Left cardiac atrium (tissue), 4 donors: ENCODE measurements around the gene ATP5PD. TPM values are rescaled to one million over a fixed set of nuclear protein-coding genes. Genes with fewer than 3 reads are reported as not detected.

Experiments used
- ATAC-seq, 2 donors: fragments of 200-7000 bp; cut with Tn5 transposase; one replicate each; pipeline ENCODE4 v1.9.1; 2020; ENCODE audit warnings: mild to moderate bottlenecking in 2 of 2, moderate library complexity in 2 of 2
- DNase-seq: peaks from one replicate; pipeline ENCODE4 v3.0.0-alpha.2; 2020
- intact Hi-C, 2 donors: fragments of 100-400 bp; cut with DNase I; formaldehyde crosslinking; loops; one replicate each; pipeline versions ENCODE4 v1.14.1 to v1.15.1; 2022 to 2023
- long read RNA-seq: library from polyadenylated mRNA; unstranded; transcript quantifications from one replicate; pipeline ENCODE4 v2.0.0, GENCODE V29; 2021
- total RNA-seq, 2 donors: library from RNA; stranded (reverse); fragmentation: NEBNext Ultra II Directional; extraction: Animal tissue kit (Norgen Biotek cat#: 25700); gene quantifications; one replicate each; pipeline ENCODE4 v1.2.1, GENCODE V29; 2021
- donor health status: DM: no; HTN: yes; CAD: no.
- donor health status: DM: no; HTN: yes; CAD: no; lungs with severe emphysema.
- donor health status: DM: yes; HTN: yes; CAD: no.
- donor health status: Dilated cardiomyopathy.

Gene ATP5PD
- total RNA-seq, result 100 to 1,000 TPM; 676 to 729 TPM
- long read RNA-seq, transcript ATP5PD-201 (6 exons, 603 nt), result major isoform, 27 of 33 reads
- long read RNA-seq, partial matches to known transcripts, result 4 of 33 reads
- long read RNA-seq, other reads (novel, unspliced or antisense), result 2 of 33 reads

- peak; percentile 96 for DNase-seq
- peak; percentile 97 to 98 for ATAC-seq
- intact Hi-C loops, result no loop called here
Observed at GRCh38 chr17:75046407-75047289, at the start of gene ATP5PD, which contains the start of gene KCTD2. TSS of gene ATP5PD (minus strand) at chr17:75046969. CDS start at chr17:75042650, 4,319 bp downstream. TSS of gene KCTD2 (plus strand) at chr17:75047225. CDS start at chr17:75047251, 26 bp downstream.

GRCh38 chr17:75096082-75096625 is 49.4 kb upstream of the ATP5PD start:
- intact Hi-C loops, result no loop called here
- DNase-seq (peak; percentile 76), ATAC-seq (peak; percentile 83 to 87)

DNA sequence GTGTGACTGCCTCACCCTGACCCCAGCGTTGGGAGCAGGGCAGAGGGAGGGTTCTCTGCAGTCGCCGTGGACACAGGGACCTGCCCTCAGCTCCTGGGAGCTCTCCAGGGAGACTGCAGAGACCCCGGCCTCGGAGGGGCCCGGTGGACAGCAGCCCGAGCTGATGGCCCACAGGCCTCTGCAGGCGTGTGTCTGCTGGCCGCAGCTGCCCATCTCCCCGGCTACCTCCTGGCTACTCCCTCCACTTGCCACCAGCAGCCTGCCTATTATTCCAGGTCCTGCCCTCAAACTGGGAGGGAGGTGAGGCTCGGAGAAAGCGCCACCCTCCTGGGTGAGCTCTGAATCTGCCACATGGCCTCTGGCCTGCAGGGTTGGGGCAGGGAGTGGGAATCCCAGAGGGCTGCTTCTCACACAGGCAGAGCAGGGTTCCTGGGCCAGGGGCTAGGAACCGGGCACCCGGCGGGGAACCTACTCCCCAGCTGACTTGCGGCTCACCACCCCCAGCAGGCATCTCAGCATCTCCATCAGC is 48.2 kb upstream of the ATP5PD start:
- intact Hi-C loops, result no loop called here

DNA sequence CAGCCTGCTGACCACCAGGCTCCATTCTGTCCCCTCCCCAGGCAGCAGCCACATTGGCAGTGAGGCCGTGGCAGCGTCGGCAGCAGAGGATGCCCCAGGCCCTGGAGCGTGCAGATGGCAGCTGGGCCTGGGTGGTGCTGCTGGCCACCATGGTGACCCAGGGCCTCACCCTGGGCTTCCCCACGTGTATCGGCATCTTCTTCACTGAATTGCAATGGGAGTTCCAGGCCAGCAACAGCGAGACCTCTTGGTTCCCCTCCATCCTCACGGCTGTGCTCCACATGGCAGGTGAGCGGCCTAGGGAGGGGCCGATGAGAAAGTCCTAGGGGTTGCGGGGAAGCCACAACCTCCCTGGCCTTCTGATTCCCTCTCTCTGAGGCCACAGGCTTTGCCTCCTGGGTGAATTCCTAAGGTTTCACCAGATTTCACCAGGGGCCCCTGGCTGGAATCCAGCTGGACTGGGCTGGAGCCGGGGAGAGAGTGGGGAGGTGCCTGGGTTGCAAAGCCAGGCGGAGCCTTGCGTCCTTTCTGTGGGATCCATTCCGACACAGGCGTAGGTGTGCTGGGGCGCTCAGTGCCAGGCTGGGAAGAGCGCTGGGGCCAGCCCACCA is 46.9 kb upstream of the ATP5PD start:
- DNase-seq (no peak), ATAC-seq (peak in 1 of 2 donors; percentile 38)
- intact Hi-C loops, result no loop called here

More for the DNA sequence above, 48.2 kb upstream of the ATP5PD start:
- ATAC-seq (no peak), DNase-seq (no peak)

- DNase-seq, result no peak
- intact Hi-C loops, result no loop called here
- no peak for ATAC-seq
Observed at GRCh38 chr17:75091855-75092327, 45.1 kb upstream of the ATP5PD start.

- ATAC-seq (no peak), DNase-seq (peak; percentile 53)
- intact Hi-C loops, result no loop called here
Observed at GRCh38 chr17:75090871-75091854, 44.4 kb upstream of the ATP5PD start.

GRCh38 chr17:75088465-75089417 is 42.0 kb upstream of the ATP5PD start:
- ATAC-seq (peak; percentile 21 to 48), DNase-seq (peak; percentile 46)
- intact Hi-C loops, result no loop called here

DNA sequence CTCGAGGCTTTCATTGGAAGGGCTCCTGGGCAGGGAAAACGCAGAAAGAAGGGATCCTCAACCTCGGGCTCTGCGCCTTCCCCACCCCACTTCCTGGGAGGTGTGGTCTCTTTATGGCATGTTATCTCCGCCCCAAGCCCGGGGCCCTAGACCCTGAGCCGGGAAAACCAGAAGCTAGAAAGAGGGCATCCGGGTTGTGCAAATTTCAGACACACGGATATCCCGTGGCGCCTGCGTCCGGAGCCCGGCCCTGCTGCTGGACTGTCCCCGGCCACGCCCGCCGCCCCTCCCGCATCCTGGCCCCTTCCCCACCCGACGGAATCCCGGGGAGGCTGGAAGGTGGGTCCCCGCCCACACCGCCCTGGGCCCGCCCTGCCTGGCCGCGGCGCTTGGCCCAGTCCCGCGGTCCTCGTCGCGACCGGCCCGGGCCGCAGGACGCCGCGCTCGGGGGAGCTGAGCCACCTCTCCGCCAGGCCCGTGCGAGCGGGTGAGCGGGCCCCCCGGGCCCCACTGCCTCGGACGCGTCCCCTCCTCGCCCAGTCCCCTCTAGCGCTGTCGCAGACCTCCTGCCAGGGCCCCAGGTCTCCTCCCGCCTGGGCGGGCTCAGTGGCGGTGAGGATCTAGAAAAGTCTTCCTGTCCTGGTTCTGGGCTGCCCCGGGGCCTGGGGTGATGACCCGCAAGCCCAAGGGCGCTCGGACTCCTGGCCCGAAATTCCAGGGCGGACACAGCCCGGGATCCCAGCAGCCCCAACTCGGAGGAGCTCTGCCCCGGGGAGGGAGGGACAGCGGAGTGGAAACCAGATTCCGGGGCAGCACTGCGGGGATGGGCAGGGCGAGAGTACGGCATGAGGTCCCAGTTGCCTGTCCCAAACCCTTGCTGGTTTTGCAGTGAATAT is 41.0 kb upstream of the ATP5PD start, which contains the start of gene SLC16A5:
Gene SLC16A5 (plus strand): TSS at position 397 of the 896 bp plus-strand sequence. CDS start 5,683 bp downstream, outside the sequence.
- ATAC-seq (peak; percentile 93 to 94), DNase-seq (peak; percentile 94)
- intact Hi-C loops, result no loop called here

GRCh38 chr17:75087182-75087557 is 40.4 kb upstream of the ATP5PD start:
- no peak for DNase-seq
- intact Hi-C loops, result no loop called here
- ATAC-seq, result no peak

GRCh38 chr17:75086496-75087181 is 39.9 kb upstream of the ATP5PD start:
- intact Hi-C loops, result no loop called here
- ATAC-seq (no peak), DNase-seq (no peak)

DNA sequence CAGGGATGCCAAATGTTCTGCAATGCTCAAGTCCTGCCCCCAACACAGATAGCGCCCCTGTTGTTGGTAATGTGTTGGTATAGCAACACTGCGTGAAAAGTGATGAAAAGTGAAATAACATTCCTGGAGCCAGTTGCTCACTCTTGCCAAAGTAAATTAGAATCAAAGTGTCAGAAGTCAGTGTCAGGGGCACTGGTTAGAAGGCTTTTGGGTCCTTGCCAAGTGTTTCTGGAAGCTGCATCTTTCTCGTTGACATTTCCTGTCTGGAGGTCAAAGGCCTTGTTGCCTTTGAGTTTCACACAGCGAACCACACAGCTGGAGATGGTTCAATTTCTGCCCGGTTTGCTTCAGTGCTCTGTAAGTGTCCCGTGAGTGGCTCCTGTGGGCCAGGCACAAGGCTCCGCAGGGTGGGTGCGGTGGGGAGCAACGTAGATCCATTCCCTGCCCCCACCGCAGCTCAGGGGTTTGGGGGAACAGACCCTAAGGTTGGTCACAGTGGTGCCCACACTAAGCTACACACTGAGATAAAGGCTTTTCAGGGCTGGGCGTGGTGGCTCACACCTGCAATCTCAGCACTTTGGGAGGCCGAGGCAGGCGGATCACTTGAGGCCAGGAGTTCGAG is 37.4 kb upstream of the ATP5PD start:
- DNase-seq (peak; percentile 48), ATAC-seq (no peak)
- intact Hi-C loops, result no loop called here

- ATAC-seq (no peak), DNase-seq (no peak)
- intact Hi-C loops, result no loop called here
Observed at GRCh38 chr17:75082683-75083082, 35.9 kb upstream of the ATP5PD start.

DNA sequence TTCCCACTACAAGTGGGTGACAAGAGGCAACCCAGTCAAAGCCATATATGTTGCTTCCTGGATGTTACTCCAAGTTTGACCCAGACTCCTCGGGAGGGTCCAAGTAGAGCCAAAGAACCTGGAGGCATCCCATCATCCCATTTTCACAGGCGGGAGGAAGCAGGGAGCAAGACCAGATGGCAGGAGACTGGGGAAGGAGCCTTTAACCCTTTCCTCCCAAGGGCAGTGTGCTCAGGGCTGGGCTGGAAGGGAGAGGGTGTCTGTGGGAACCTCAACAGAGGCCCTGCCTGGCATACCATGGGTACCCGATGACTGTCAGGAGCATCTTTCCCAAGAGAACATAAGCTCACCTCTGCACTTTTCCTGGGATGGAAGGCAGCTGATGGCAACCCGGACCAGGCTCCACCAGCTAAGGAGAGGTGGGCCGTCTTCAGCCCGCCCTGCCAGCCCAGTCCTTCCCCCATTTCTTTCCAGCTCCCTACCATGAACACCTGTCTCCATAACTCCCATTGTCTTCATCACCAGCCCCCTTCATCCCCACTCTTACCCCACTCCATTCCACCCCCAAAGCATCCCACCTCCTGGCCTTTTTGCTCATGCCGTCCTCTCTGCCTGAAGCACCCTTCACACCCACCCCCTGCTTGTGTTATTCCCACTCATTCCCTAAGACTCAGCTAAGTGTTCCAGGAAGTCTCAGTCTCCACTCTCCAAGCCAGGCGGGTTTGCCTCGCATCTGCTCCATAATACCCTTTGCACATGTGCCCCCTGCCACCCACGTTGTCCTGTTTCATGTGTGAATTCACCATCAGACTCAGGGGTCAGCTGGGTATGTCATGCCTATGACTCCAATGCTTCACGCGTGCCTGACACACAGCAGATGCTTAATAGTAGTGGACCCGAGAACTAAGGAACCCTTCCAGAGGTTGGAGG is 35.1 kb upstream of the ATP5PD start:
- DNase-seq (no peak), ATAC-seq (no peak)
- intact Hi-C loops, result no loop called here

DNA sequence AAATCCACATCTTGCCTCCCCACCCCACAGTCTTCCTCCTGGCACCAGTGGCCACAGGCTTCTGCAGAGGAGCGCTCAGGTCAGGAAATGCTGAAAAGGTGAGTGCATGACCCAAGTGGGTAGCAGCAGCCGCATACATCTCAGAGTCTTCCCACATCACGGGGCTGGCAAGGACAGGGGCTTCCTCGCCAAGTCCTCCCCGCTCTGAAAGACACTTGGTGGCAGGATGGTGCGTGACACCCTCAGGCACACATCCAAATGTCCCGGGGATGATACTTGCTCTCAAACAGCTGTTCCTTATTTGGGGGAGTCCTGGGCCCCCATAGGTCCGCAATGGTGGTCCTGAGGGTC is 32.2 kb upstream of the ATP5PD start:
- peak in 1 of 2 donors; percentile 2 for ATAC-seq
- intact Hi-C loops, result no loop called here
- no peak for DNase-seq
